Activated naive CD4-positive, alpha-beta T cell treated with anti-CD3 and anti-CD28 coated beads, Interleukin-2, amount 10 ng/mL, durations not matched to agents 7 days and 5 days (primary cell): ENCODE measurements around the gene MRPL48.
A peak's percentile ranks its signal among the peaks of the same experiment; 100 is the strongest.
"Not testable (repeated sequence)": the region's sequence is repeated elsewhere in the genome, so short reads cannot be mapped to it uniquely, and the experiment has no call there.

Source experiments
- CTCF ChIA-PET: fragments of 350-600 bp; sonication (Branson Sonifier 250); formaldehyde crosslinking; loops from one replicate; lab custom pipeline; 2021; ENCODE audit warnings: antibody characterized with exemption; lab: Charles Lee
- DNase-seq: peaks from one replicate; pipeline ENCODE4 v3.0.0-alpha.2; 2020
- H3K27ac Mint-ChIP-seq: one replicate; pipeline ENCODE4 v1.8.0; 2021; ENCODE audit warnings: mild to moderate bottlenecking, moderate library complexity, mixed read lengths
- H3K27me3 Mint-ChIP-seq: one replicate; pipeline ENCODE4 v1.8.0; 2021; ENCODE audit warnings: mild to moderate bottlenecking, mixed read lengths
- H3K36me3 Mint-ChIP-seq: one replicate; pipeline ENCODE4 v1.8.0; 2021; ENCODE audit warnings: mixed read lengths
- H3K4me1 Mint-ChIP-seq: one replicate; pipeline ENCODE4 v1.8.0; 2021; ENCODE audit warnings: mixed read lengths
- H3K4me3 Mint-ChIP-seq: one replicate; pipeline ENCODE4 v1.8.0; 2021; ENCODE audit warnings: mild to moderate bottlenecking, moderate library complexity, mixed read lengths
- H3K9me3 Mint-ChIP-seq: one replicate; pipeline ENCODE4 v1.8.0; 2021; ENCODE audit warnings: mixed read lengths

Gene MRPL48

GRCh38 chr11:73759610-73760134 lies 28.0 kb upstream of the MRPL48 start:
- Mint-ChIP-seq H3K4me3 (peak overlapping the region; percentile 86), H3K9me3 (no peaks in the 10 kb centered on the region), H3K4me1 (peaks cover 30% of the 10 kb centered on the region), H3K27me3 (peaks cover under 1% of the 10 kb centered on the region), H3K27ac (peak overlapping the region; percentile 82), H3K36me3 (peaks cover 13% of the 10 kb centered on the region)
- DNase-seq, result no peak
- CTCF ChIA-PET, result no interaction called here

- CTCF ChIA-PET, result interaction anchor here (5.0 kb wide), 1 partner anchor 19 kb away, joined by 36 read pairs; no protein-coding TSS in a partner anchor
- peak; percentile 34 for DNase-seq
- peaks cover 6% of the 10 kb centered on the region for H3K27me3 Mint-ChIP-seq
- peaks cover 30% of the 10 kb centered on the region for H3K4me1 Mint-ChIP-seq
- H3K27ac Mint-ChIP-seq, result peak overlapping the region; percentile 93
- peak overlapping the region; percentile 86 for H3K4me3 Mint-ChIP-seq
- H3K36me3 Mint-ChIP-seq, result peaks cover 13% of the 10 kb centered on the region
- H3K9me3 Mint-ChIP-seq, result no peaks in the 10 kb centered on the region
Measured at GRCh38 chr11:73760135-73760678, 27.5 kb upstream of the MRPL48 start.

DNA sequence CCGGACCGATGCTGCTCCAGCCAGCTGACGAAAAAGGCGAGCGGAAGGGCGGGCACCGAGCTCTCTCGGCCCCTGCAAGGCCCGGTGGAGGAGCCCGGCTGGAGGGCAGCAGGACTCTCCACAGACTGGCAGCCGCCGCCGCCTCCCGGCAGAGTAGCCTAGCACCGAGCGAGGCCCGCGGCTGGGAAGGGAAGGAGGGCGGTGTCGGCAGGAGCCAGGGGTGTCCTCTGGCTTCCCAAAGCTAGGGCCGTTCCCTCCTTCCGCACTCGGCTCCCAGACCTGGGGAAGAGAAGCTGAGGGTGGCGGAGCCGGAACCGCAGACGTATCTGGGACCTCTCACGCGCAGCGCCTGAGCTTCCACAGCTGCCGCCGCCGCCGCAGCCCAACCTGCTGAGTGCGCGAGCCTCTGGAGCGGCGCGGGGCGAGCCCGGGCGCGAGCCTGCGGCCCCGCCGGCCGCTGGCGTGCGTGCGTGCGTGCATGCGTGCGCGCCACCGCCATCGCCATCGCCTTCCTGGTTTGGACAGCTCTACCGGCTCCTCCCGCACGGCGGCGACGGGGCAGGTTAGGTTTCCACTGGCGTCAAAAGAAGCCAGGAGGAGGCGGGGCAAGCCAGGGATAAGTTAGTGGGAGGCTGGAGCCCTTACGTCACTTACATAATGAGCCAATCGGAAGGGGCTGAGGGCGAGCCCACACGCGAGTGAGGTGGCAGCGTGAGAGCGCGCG lies 26.8 kb upstream of the MRPL48 start, which contains the start of gene RAB6A:
RAB6A (minus strand) TSS at position 396 of the 724 bp plus-strand sequence. CDS start 439 bp downstream, outside the sequence.
- Mint-ChIP-seq H3K36me3 (peaks cover 13% of the 10 kb centered on the region), H3K27ac (peak within 1 kb of the TSS; percentile 93), H3K4me3 (peak within 1 kb of the TSS; percentile 86), H3K9me3 (no peaks in the 10 kb centered on the region), H3K4me1 (peaks cover 30% of the 10 kb centered on the region), H3K27me3 (peaks cover 11% of the 10 kb centered on the region)
- CTCF ChIA-PET, result interaction anchor here (0.9 to 5.0 kb wide), 2 partner anchors 19 to 135 kb away, joined by 3 to 36 read pairs; no protein-coding TSS in a partner anchor
- peak; percentile 100 for DNase-seq

DNA sequence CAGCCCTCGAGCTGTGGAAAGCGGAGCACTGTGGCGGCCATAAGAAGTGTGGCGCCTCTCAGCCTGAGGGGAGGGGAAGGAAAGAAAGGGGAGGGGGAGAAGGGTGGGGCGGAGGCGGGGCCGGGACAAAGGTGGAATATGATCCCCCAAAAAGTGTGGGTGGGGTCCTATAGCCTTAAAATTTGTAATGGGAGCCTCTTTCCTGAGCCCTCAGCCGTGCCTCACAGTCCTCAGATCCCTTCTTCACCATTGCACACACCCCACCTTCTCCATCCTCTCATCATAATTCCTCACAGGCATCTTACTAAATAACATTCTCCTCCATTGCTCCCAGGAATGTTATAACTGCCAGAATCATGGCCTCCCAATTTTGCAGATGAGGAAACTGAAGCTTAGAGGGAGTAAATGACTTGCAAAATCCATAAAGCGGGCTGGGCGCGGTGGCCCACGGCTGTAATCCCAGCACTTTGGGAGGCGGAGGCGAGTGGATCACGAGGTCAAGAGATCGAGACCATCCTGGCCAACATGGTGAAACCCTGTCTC lies 26.2 kb upstream of the MRPL48 start:
- Mint-ChIP-seq H3K9me3 (no peaks in the 10 kb centered on the region), H3K36me3 (peaks cover 13% of the 10 kb centered on the region), H3K4me3 (peak overlapping the region; percentile 86), H3K27me3 (peaks cover 11% of the 10 kb centered on the region), H3K27ac (peak overlapping the region; percentile 93), H3K4me1 (peaks cover 30% of the 10 kb centered on the region)
- DNase-seq, result peak; percentile 23
- CTCF ChIA-PET, result interaction anchor here (0.6 to 5.0 kb wide), 3 partner anchors 18 to 184 kb away, joined by 3 to 36 read pairs (median 3); no protein-coding TSS in a partner anchor

- Mint-ChIP-seq H3K9me3 (no peaks in the 10 kb centered on the region), H3K36me3 (peaks cover 8% of the 10 kb centered on the region), H3K27me3 (peaks cover 16% of the 10 kb centered on the region), H3K4me1 (peaks cover 27% of the 10 kb centered on the region), H3K4me3 (no peak overlapping the region), H3K27ac (no peak overlapping the region)
- DNase-seq, result no peak
- CTCF ChIA-PET, result interaction anchor here (5.0 kb wide), 1 partner anchor 17 kb away, joined by 36 read pairs; no protein-coding TSS in a partner anchor
Measured at GRCh38 chr11:73762732-73763131, 24.9 kb upstream of the MRPL48 start.

DNA sequence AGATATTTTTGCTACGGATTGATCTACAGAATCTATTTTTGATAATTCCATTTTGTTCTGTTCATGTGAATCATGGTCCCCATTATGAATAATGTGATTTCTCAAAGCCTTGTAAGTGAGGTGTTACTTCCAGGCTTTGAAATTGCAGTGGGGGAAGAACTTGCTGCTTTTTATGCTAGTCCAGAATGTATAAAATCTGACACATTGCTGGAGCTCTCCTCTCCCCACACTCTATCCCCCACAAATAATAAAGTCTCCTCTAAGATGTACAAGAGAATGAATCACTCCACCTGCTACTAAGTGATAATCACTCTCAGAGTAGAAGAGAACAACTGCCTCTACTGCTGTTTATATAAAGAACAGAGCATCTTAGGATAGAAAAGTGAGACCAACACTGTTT lies 20.9 kb upstream of the MRPL48 start:
- Mint-ChIP-seq H3K4me3 (no peak overlapping the region), H3K27me3 (peaks cover 32% of the 10 kb centered on the region), H3K27ac (no peak overlapping the region), H3K9me3 (no peaks in the 10 kb centered on the region), H3K36me3 (no peaks in the 10 kb centered on the region), H3K4me1 (no peaks in the 10 kb centered on the region)
- DNase-seq, result no peak
- CTCF ChIA-PET, result no interaction called here

DNA sequence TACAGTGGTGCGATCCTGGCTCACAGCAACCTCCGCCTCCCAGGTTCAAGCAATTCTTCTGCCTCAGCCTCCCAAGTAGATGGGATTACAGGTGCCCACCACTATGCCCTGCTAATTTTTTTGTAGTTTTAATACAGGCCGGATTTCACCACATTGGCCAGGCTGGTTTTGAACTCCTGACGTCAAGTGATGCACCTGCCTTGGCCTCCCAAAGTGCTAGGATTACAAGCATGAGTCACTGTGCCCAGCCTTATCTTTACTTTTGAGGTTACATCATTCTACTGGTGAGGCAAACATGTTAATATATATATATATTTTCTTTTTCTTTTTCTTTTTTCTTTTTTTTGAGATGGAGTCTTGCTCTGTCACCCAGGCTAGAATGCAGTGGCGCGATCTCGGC lies 16.9 kb upstream of the MRPL48 start:
- H3K36me3 Mint-ChIP-seq, H3K27ac Mint-ChIP-seq, H3K4me3 Mint-ChIP-seq, H3K9me3 Mint-ChIP-seq, CTCF ChIA-PET, DNase-seq, H3K4me1 Mint-ChIP-seq: not testable (repeated sequence)
- peaks cover 25% of the 10 kb centered on the region for H3K27me3 Mint-ChIP-seq

DNA sequence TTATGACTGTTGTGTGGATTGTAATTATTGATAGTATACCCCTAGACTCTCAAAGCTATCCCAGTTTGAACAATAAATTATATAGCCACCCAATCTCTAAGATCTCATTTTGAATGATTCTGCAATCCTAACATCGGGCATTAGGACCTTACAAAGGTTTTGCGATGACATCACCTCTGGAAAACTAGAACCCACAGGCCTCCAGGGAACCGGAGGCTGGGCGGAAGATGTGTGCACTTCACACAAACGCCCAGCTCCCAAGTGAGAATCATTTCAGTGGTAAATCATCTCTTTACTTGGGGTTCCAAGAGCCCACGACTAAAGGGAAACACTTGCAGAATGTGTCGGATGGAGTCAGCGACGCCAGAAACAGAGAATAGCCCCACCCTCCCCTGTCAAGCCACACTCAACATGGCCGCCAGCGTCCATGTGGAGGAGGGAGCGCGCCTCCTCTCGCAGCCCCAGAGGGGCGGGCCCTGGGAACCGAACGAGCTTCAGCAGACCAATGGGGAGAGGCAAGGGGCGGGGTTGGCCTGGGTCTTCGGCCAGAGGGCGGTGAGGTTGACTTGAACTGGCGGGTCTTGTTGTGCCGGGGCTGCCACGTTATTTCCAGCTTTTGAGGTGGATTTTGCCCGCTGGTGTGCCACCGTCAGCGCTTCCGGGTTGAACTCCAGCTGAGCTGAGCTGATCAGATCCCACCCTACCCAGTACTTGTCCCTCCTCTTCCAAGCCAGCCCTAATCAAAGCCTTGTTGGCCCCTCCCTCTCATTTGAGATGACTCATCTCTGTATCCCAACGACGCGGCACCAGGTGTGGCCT lies 8.4 kb upstream of the MRPL48 start:
- Mint-ChIP-seq H3K4me1 (peaks cover 24% of the 10 kb centered on the region), H3K36me3 (no peaks in the 10 kb centered on the region), H3K27me3 (peaks cover 10% of the 10 kb centered on the region), H3K9me3 (no peaks in the 10 kb centered on the region), H3K4me3 (peak overlapping the region; percentile 83), H3K27ac (peak overlapping the region; percentile 100)
- peak; percentile 99 for DNase-seq
- CTCF ChIA-PET, result interaction anchor here (0.6 to 3.5 kb wide), 3 partner anchors 17 to 24 kb away, joined by 3 to 36 read pairs (median 5); partner anchors contain the start of gene RAB6A

DNA sequence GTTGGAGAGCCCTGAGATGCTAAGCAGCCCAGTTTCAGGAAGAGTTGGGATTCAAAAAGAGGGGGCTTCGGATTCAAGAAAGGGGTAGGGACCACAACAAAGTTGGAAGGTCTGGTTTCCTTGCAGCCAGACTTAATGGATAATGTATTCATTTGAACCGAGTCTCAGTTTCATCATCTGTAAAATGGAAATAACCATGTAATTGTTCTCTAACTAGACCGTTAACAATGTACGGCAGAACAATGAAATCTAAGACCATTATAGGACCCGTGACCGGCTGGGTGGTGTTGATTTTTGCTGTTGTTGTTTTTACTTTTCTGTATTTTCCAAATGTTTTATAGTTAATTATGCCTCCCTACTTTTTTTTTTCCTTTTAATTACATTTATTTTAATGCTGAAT lies 6.4 kb upstream of the MRPL48 start:
- no peak for DNase-seq
- H3K27me3 Mint-ChIP-seq, result peaks cover 10% of the 10 kb centered on the region
- CTCF ChIA-PET, result interaction anchor here (3.5 kb wide), 1 partner anchor 19 kb away, joined by 36 read pairs; the partner anchor contains the start of gene RAB6A
- no peaks in the 10 kb centered on the region for H3K36me3 Mint-ChIP-seq
- H3K4me1 Mint-ChIP-seq, result peaks cover 32% of the 10 kb centered on the region
- no peak overlapping the region for H3K4me3 Mint-ChIP-seq
- peak overlapping the region; percentile 25 for H3K27ac Mint-ChIP-seq
- H3K9me3 Mint-ChIP-seq, result no peaks in the 10 kb centered on the region

- Mint-ChIP-seq H3K36me3 (no peaks in the 10 kb centered on the region), H3K27ac (no peak overlapping the region), H3K4me3 (no peak overlapping the region), H3K4me1 (peaks cover 42% of the 10 kb centered on the region), H3K9me3 (no peaks in the 10 kb centered on the region), H3K27me3 (peaks cover 10% of the 10 kb centered on the region)
- no peak for DNase-seq
- CTCF ChIA-PET, result no interaction called here
Measured at GRCh38 chr11:73783483-73784020, 4.1 kb upstream of the MRPL48 start.

- CTCF ChIA-PET, result no interaction called here
- no peaks in the 10 kb centered on the region for H3K9me3 Mint-ChIP-seq
Measured at GRCh38 chr11:73784080-73784634, 3.5 kb upstream of the MRPL48 start.

DNA sequence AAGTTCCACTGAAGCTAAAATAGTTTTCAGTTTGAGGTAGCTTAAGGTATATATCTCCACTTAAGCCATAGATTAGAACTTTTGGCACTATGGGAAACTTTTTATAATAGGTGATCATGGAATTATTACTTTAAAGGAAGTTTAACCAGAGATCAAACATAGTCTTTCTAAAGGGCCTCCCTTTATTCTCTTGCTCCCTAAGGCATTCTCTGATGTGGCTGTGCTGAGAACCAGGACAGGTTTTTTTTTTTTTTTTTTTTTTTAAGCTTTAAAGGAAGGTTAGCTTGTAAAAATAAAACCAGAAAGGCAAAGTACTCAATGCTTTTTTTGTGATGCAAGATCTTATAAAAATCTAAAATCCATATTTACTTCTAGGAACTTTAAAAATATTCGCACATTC lies 2.9 kb upstream of the MRPL48 start:
- Mint-ChIP-seq H3K9me3 (no peaks in the 10 kb centered on the region), H3K36me3 (no peaks in the 10 kb centered on the region), H3K4me1 (peaks cover 42% of the 10 kb centered on the region), H3K27me3 (peaks cover 10% of the 10 kb centered on the region), H3K4me3 (no peak overlapping the region), H3K27ac (no peak overlapping the region)
- DNase-seq, result no peak
- CTCF ChIA-PET, result no interaction called here

More at GRCh38 chr11:73784080-73784634, 3.5 kb upstream of the MRPL48 start:
- H3K4me1 Mint-ChIP-seq, result peaks cover 42% of the 10 kb centered on the region
- no peak overlapping the region for H3K4me3 Mint-ChIP-seq
- no peak for DNase-seq
- H3K36me3 Mint-ChIP-seq, result no peaks in the 10 kb centered on the region
- peaks cover 10% of the 10 kb centered on the region for H3K27me3 Mint-ChIP-seq
- H3K27ac Mint-ChIP-seq, result no peak overlapping the region

GRCh38 chr11:73785467-73785866 lies 2.2 kb upstream of the MRPL48 start:
- DNase-seq, CTCF ChIA-PET, H3K27ac Mint-ChIP-seq, H3K36me3 Mint-ChIP-seq, H3K4me3 Mint-ChIP-seq, H3K9me3 Mint-ChIP-seq: not testable (repeated sequence)
- peaks cover 38% of the 10 kb centered on the region for H3K4me1 Mint-ChIP-seq
- H3K27me3 Mint-ChIP-seq, result peaks cover 10% of the 10 kb centered on the region
